GM23338 (cell line): Measurements from ENCODE around the gene GAPDH.

Source experiments
- CTCF ChIP-seq, 2 experiments: fragments of 200-600 bp in 1 of 2; sonication (generic) in 1 of 2; conservative IDR thresholded peaks; 2 replicates each; pipeline versions ENCODE4 v1.5.1 to v1.6.1; 2016 to 2017; ENCODE audit warnings: antibody characterized with exemption in 2 of 2, low read depth in 2 of 2, mild to moderate bottlenecking in 2 of 2, moderate library complexity in 1 of 2
- ETS1 ChIP-seq: IDR thresholded peaks from 2 replicates; pipeline ENCODE4 v1.6.1; 2016; ENCODE audit warnings: antibody characterized with exemption
- EZH2 ChIP-seq: fragments of 200-600 bp; sonication (generic); IDR thresholded peaks from one replicate; pipeline ENCODE4 v1.8.0; 2017; ENCODE audit warnings: antibody characterized with exemption, mild to moderate bottlenecking, low read depth; ENCODE audit not compliant: unreplicated experiment
- EZH2phosphoT487 ChIP-seq: fragments of 200-600 bp; sonication (generic); IDR thresholded peaks from one replicate; pipeline ENCODE4 v1.8.1; 2018; ENCODE audit warnings: antibody characterized with exemption; ENCODE audit not compliant: unreplicated experiment
- NANOG ChIP-seq: IDR thresholded peaks from 2 replicates; pipeline ENCODE4 v1.6.1; 2016; ENCODE audit warnings: antibody characterized with exemption, borderline replicate concordance
- POLR2AphosphoS5 ChIP-seq: IDR thresholded peaks from 2 replicates; pipeline ENCODE4 v1.6.1; 2016; ENCODE audit warnings: antibody characterized with exemption, low read depth
- REST ChIP-seq: IDR thresholded peaks from one replicate; pipeline ENCODE4 v1.6.1; 2018; ENCODE audit warnings: antibody characterized with exemption; ENCODE audit not compliant: unreplicated experiment
- ZNF462 ChIP-seq: fragments of 250-450 bp; sonication (Bioruptor Pico); IDR thresholded peaks from 2 replicates; pipeline ENCODE4 v1.5.0; 2020; ENCODE audit warnings: mild to moderate bottlenecking, moderate library complexity

- no peak for TF ChIP-seq ETS1
- no peak for TF ChIP-seq NANOG
- no peak for TF ChIP-seq POLR2AphosphoS5
- TF ChIP-seq EZH2, result no peak
- no peak for TF ChIP-seq CTCF (conservative IDR thresholded peaks at IDR 0.05; ENCODE audit: low read depth in 2 of 2)
- no peak for TF ChIP-seq ZNF462
- no peak for TF ChIP-seq EZH2phosphoT487
- TF ChIP-seq REST, result no peak
These were observed 35.0 kb downstream of the GAPDH start for GRCh38 chr12:6569312-6569711.
